ENCODE results near the gene SUSD1. TPM values are rescaled to one million over a fixed set of nuclear protein-coding genes. Genes with fewer than 3 reads are reported as not detected.

Gene SUSD1
- total and polyA plus RNA-seq, 2 of the 13 experiments (the other 11 are each of a cell fraction or from before 2014, with no cell fraction given) = 25.9 to 32.3 TPM

GRCh38 chr9:112037281-112038016 lies 137.6 kb downstream of the SUSD1 start:
- no peak for DNase-seq (ENCODE audit: low spot score)
- no peak for ATAC-seq
- in situ Hi-C loops (cut with HindIII; ENCODE audit: extremely low pct_ligation_motif_present, low pct_unique_long_range_greater_than_20kb) (no loop called here), intact Hi-C loops (cut with micrococcal nuclease; ENCODE audit: unreplicated experiment) (no loop called here)
- H3K4me1 ChIP-seq (ENCODE audit: insufficient read depth, low read length) = peaks cover 12% of the 10 kb centered on the region
- no peaks in the 10 kb centered on the region for H3K79me2 ChIP-seq (ENCODE audit: insufficient read depth, low read length)
- 98% methylated on average over 2 of the region's 2 CpGs for WGBS (ENCODE audit: low lambda C conversion rate)
- no peak overlapping the region for H3K4me3 ChIP-seq (replicated peaks in 1 of 3; ENCODE audit: insufficient read depth in 1 of 3, low read depth in 2 of 3, low read length in 3 of 3)
- FAIRE-seq = no peak
- ChIA-PET POLR2A (no interaction called here), CTCF (ENCODE audit: low intra/inter-chr PET ratio, low total read pairs) (no interaction called here)
- no peak overlapping the region for H2AFZ ChIP-seq (ENCODE audit: low read length)
- no peaks in the 10 kb centered on the region for H3K27me3 ChIP-seq (ENCODE audit: control insufficient read depth in 1 of 2, insufficient read depth in 2 of 2, low read length in 2 of 2)
- no TSS peak for BruUV-seq (replicated peaks)
- H3K27ac ChIP-seq (ENCODE audit: extremely low read length, insufficient read depth, low read length) = no peak overlapping the region
- no peaks in the 10 kb centered on the region for H4K20me1 ChIP-seq (ENCODE audit: insufficient read depth, low read length)
- no peaks in the 10 kb centered on the region for H3K9me3 ChIP-seq (ENCODE audit: low read length)
- H3K9ac ChIP-seq (ENCODE audit: insufficient read depth, low read depth, low read length) = no peak overlapping the region
- peaks cover 4 to 25% of the 10 kb centered on the region in 2 experiments; a peak in 4 of 5 replicates for H3K36me3 ChIP-seq (replicated peaks in 1 of 2; ENCODE audit: control insufficient read depth in 1 of 2, insufficient read depth in 2 of 2, low read length in 2 of 2)
- H3K4me2 ChIP-seq (ENCODE audit: low read depth, low read length) = no peak overlapping the region
- TF ChIP-seq NAIF1 (CRISPR knock-in tag; IDR thresholded peaks at IDR 0.05; ENCODE audit: borderline replicate concordance) = no peak
- TF ChIP-seq RCOR2 (CRISPR knock-in tag; IDR thresholded peaks at IDR 0.05) = no peak
- TF ChIP-seq SNAPC2 (CRISPR knock-in tag; IDR thresholded peaks at IDR 0.05) = no peak
- TF ChIP-seq GATAD1 (CRISPR knock-in tag; IDR thresholded peaks at IDR 0.05) = no peak
- TF ChIP-seq HMG20A (CRISPR knock-in tag; IDR thresholded peaks at IDR 0.05; ENCODE audit: borderline replicate concordance) = no peak
- no peak for TF ChIP-seq ZNF768 (CRISPR knock-in tag; IDR thresholded peaks at IDR 0.05)
- no peak for TF ChIP-seq IRX3 (CRISPR knock-in tag; IDR thresholded peaks at IDR 0.05; ENCODE audit: borderline replicate concordance, low read depth)
- TF ChIP-seq MXI1 (IDR thresholded peaks at IDR 0.05; ENCODE audit: borderline replicate concordance, low read depth, low read length) = no peak
- TF ChIP-seq HNF1A (IDR thresholded peaks at IDR 0.05; ENCODE audit: low read depth) = no peak
- no peak for TF ChIP-seq HNF1A (CRISPR knock-in tag; IDR thresholded peaks at IDR 0.05; ENCODE audit: borderline replicate concordance)
- TF ChIP-seq ZNF382 (CRISPR knock-in tag; IDR thresholded peaks at IDR 0.05; ENCODE audit: borderline replicate concordance) = no peak

All from HepG2 (cell line).